ENCODE measurements around the gene TMEM37.
"Not testable (repeated sequence)": the region's sequence is repeated elsewhere in the genome, so short reads cannot be mapped to it uniquely, and the experiment has no call there.

Gene TMEM37, protein sequence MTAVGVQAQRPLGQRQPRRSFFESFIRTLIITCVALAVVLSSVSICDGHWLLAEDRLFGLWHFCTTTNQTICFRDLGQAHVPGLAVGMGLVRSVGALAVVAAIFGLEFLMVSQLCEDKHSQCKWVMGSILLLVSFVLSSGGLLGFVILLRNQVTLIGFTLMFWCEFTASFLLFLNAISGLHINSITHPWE

GRCh38 chr2:119431155-119431975 lies at the start of gene TMEM37:
TSS of gene TMEM37 (plus strand) at chr2:119431854. CDS start at chr2:119431904, 50 bp downstream.
- no peak for DNase-seq

DNA sequence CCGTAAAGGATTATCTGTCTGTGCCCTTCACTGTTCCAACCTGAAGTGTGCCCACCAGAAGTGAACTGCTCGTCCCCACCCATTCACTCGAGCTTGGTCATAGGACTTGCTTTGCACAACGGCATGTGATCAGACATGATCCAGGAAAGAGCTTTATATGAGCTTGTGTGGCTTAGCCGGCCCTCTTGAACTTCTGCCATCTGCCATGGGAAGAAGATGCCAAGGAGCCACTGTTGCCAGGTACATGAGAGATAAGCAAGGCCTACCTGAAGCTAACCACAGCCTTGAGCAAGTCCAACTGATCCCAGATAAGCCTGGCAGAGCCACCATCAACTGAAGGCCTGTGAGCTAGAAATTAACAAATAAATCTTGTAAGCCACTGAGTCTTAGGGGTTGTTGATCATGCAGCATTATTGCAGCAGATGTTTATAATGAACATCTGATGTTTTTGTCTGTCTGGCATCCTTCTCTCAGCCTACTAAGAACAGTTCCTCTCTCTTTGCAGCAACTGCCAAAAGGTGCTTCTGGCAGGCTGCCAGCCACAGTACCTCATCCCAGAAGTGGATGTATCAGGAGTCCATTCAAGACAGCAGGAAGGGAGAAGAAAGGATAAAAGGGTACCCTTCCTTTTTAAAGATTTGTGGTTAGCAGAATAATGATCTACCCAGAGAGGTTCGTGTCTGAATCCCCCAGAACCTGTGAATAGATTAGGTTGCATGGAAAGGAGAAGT lies 48.1 kb upstream of the TMEM37 start:
- no peak for DNase-seq

- DNase-seq = no peak
Measured at GRCh38 chr2:119384971-119385370, 46.7 kb upstream of the TMEM37 start.

DNA sequence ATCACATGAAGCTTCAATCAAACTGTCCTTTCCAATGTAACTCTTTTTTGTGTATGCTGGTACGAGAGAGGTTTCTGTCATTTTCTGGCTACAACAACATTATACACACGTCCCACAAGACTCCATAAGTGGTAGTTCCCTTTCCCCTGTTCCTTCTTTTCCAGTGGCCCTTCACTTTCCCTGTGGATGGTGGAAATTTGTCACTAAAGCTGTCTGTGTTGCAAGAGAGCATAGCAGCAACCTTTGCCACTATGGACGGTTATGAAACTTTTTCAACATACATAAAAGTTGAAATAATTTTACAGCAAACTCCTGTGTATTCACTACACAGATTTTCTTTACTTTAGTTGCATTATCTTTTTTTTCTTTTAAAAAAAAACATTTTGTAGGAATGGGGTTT lies 46.2 kb upstream of the TMEM37 start:
- no peak for DNase-seq

DNA sequence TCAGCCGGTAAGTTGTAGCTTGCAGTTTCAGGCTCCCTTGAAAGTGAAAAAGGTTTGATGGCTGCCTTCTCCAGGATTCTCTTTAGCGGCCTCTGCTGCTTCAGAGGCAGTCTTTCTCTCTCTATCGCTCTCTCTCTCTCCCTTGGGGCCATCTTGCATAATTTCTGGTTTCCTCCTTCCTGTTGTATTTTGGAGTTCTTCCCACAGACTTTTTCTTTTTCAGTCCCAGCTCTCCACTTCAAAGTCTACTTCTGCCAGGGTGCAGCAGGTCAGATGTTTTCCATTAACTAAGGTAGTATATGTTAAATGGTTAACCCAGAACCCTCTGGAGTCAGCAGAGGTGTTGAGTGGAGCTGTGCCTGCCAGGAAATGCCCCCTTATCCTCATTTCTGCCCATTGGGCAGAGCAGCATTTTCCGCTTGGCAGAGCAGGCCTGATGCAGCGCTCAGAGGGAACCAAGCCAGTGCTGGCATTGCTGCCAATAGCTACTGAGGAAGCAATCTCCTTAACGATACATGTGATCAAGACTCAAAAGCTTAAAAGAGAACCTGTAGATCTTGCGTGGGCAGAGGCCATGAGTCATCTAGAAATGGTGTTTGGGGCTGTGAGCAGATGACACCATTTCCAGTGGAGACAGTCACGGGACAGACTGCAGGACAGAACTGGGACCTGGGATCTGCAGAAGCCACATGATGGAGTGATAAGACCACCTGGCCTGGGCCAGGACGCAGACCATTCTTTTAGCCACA lies 44.1 kb upstream of the TMEM37 start:
- DNase-seq = no peak

DNA sequence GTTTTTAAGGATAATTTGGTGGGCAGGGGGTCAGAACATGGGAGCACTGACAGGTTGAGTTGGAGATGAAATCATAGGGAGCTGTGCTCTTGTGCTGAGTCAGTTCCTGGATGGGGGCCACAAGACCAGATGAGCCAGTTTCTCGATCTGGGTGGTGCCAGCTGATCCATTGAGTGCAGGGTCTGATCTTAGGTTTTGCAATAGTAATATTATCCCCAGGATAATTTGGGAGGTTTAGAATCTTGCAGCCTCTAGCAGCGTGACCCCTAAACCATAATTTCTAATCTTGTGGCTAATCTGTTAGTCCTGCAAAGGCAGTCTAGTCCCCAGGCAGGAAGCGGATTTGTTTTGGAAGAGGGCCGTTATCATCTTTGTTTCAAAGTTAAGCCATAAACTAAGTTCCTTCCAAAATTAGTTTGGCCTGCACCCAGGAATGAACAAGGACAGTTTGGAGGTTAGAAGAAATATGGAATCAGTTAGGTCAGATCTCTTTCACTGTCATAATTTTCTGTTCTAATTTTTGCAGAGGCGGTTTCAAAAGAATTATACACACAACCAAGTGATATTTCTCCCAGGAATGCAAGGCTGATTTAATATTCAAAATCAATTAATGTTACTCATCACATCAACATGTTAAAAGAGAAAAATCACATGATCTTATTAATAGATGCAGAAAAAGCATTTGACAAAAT lies 41.9 kb upstream of the TMEM37 start:
- no peak for DNase-seq

DNA sequence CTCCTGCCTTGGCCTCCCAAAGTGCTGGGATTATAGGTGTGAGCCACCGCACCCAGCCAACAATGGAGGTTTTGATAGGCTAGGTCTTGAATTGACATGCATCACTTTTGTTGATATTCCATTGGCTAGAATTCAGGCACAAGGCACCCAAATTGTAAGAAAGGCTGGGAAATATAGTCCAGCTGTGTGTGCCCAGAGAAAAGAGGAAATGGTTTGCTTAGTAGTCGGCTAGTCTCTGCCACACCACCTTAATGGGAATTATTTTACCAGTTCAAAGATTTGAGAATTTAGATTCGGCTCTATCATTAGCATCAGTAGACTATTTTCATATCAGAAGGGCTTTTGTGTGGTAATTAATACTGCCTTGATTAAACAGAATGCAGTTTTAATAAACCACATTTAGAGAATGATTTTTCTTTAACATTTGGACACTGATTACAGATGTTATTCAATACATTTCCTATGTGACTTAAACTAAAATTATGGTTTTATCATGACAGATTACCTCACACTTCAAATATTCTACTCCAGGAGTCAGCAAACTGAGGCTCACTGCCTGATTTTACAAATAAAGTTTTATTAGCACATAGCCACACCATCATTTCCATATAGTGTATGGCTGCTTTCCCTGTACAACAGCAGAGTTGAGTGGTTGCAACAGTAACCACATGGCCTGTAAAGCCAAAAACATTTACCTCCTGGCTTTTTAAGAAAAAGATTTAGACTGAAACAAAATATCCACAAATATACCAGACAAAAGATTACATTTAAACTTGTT lies 37.5 kb upstream of the TMEM37 start:
- DNase-seq = no peak

- no peak for DNase-seq
Measured at GRCh38 chr2:119397196-119397595, 34.5 kb upstream of the TMEM37 start.

GRCh38 chr2:119402106-119402505 lies 29.5 kb upstream of the TMEM37 start:
- DNase-seq = no peak

DNA sequence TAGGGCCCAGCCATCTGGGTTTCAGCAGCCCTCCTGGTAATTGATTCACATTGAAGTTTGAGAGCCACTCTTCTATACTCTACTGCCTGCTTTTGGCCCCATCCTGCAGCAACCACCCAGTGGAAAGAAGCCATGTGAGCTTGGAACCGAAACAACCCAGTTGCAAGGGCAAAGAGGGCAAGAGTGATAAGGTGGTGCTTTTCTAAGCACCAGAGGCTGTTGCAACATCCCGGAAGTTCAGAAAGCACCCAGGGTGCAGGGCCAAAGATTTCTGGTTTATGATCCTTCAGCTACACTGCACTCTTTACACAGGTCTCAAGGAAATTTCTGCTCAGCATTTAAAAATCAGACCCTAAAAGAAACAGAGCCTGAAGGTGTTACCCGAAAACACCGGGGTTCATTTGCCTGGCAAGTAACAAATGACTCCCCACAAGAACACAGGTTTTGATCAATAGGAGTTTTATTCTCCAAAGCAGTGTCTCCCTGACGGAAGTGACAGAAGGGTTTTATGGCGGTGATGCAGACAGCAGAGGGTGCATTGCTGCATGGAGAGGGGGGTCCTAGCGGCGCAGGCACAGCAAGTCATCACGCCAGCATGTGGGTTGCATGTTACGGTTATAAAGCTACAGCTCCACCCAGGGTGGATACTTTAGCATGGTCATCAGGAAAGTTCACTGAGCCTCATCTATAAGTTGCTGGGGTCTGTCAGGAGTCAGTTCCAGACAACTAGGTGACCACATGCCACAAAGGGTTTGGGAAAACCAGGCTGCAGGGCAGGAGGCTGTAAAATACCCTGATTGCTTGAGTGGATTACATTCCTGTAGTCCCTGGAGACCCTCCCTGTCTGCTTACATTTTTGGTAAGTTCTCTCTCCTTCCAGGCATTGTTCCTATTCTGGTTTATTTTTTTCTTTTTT lies 28.8 kb upstream of the TMEM37 start:
- no peak for DNase-seq

GRCh38 chr2:119403618-119404017 lies 28.0 kb upstream of the TMEM37 start:
- not testable (repeated sequence) for DNase-seq

DNA sequence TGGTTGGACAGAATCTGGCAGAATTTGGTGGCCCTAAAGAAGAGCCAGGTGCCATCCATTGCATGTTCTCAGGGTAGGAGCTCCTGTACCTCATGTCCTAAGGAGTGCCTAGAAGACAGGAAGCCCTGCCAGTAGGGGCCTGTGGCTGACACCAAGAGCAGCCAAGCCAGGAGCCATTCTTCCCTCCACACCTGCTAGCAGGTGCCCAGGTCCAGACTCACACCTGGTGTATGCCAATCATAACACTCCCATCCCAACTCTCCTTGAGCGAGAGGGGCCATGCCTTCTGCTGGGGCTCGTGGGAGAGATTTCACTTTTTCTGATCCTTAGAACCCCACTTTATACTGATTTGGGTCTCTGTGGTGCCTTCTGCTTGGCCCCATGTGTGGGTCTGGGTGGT lies 26.5 kb upstream of the TMEM37 start:
- no peak for DNase-seq

GRCh38 chr2:119407430-119408220 lies 24.0 kb upstream of the TMEM37 start:
- no peak for DNase-seq

DNA sequence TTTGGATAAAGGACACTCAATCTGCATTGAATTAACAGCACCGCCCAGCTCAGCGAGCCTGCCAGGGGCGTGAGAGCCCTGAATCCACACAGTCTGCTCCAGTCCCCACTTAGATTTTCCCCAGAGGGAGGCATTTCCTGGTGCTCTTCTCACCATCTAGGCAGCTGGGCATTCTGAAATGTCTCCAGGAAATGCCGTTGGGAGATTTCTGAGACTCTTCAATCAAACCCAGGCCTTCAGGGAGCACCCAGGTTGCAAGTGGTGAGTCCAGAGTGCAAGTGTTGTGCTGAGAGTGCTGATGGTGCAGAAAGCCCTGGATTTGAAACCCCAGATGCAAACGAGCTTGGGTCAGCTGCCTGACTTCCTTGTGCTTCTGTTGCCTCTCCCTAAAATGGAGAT lies 23.4 kb upstream of the TMEM37 start:
- no peak for DNase-seq

DNA sequence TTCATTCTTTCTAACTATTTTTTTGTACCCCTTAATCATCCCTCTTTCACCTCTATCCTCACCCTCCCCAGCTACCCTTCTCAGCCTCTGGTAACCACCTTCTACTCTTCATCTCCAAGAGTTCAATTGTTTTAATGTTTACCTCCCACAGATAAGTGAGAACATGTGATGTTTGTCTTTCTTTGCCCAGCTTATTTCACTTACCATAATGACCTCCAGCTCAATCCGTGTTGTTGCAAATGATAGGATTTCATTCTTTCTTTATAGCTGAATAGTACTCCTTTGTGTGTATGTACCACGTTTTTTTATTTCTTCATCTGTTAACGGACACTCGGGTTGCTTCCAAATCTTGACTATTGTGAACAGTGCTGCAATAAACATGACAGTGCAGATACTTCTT lies 22.1 kb upstream of the TMEM37 start:
- DNase-seq = no peak

GRCh38 chr2:119414894-119415293 lies 16.8 kb upstream of the TMEM37 start:
- no peak for DNase-seq

GRCh38 chr2:119415630-119416029 lies 16.0 kb upstream of the TMEM37 start:
- no peak for DNase-seq

DNA sequence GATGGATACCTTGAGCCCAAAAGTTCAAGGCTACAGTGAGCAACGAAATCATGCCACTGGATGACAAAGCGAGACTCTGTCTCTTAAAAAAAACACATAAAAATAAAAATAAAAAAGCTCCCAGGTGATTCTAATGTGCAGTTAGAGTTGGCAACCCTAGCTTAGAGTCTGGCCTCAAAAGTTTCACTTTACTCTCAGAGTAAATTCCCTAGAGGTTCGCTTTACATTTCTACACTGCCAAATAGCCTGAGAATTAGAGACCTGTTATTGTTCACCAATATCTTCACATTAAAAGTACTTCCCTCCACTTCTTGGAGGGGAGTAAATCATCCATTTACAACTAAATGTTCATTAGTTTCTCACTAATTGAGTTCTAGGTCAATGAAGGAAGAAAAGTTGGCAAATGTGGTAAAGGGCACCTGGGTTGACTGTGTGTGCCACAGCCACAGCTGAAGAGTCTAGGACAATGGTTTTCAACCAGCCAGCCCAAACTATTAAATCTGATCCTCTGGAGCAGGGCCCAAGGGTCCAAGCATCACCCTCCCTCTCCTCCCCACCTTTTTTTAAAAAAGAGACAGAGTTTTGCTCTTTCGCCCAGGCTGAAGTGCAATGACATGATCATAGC lies 15.2 kb upstream of the TMEM37 start:
- DNase-seq = no peak

- DNase-seq = no peak
Measured at GRCh38 chr2:119417908-119418307, 13.7 kb upstream of the TMEM37 start.
